Activated T-cell treated with anti-CD3 and anti-CD28 coated beads, Interleukin-2, amount 50 U/mL, for 4 hours (primary cell): Measurements from ENCODE around the gene CD300H. TPM values are rescaled to one million over a fixed set of nuclear protein-coding genes. Genes with fewer than 3 reads are reported as not detected.

Experiments
- ATAC-seq, 2 donors: fragments of 200-7000 bp; cut with Tn5 transposase; one replicate each; pipeline ENCODE4 v1.10.0; 2021
- DNase-seq: peaks from one replicate; pipeline ENCODE4 v3.0.0-alpha.2; 2020
- H3K27me3 Mint-ChIP-seq: one replicate; pipeline ENCODE4 v1.8.0; 2021; ENCODE audit warnings: low read depth, mixed read lengths
- H3K36me3 Mint-ChIP-seq: one replicate; pipeline ENCODE4 v1.8.0; 2022; ENCODE audit warnings: mixed read lengths; ENCODE audit not compliant: insufficient read depth
- H3K4me1 Mint-ChIP-seq: one replicate; pipeline ENCODE4 v1.8.0; 2021; ENCODE audit warnings: low read depth, mixed read lengths
- H3K4me3 Mint-ChIP-seq: one replicate; pipeline ENCODE4 v1.8.0; 2021; ENCODE audit warnings: mild to moderate bottlenecking, moderate library complexity, mixed read lengths
- H3K9me3 Mint-ChIP-seq: one replicate; pipeline ENCODE4 v1.8.0; 2021; ENCODE audit warnings: mixed read lengths
- total RNA-seq, 3 donors: library from RNA; stranded (reverse); gene quantifications; one replicate each; pipeline ENCODE4 v1.2.1, GENCODE V29; 2021

The CD300H gene
- total RNA-seq, result not detected

- no peaks in the 10 kb centered on the region for H3K4me1 Mint-ChIP-seq
- no peak for DNase-seq
- ATAC-seq, result no peak
- H3K9me3 Mint-ChIP-seq, result no peaks in the 10 kb centered on the region
- H3K4me3 Mint-ChIP-seq, result no peak within 1 kb of the TSS
- H3K27me3 Mint-ChIP-seq, result peaks cover 52% of the 10 kb centered on the region
- no peaks in the 10 kb centered on the region for H3K36me3 Mint-ChIP-seq
Measured at GRCh38 chr17:74567397-74567796, at the start of gene CD300H. CD300H (minus strand) TSS chr17:74567509.

- Mint-ChIP-seq H3K4me3 (no peak overlapping the region), H3K36me3 (no peaks in the 10 kb centered on the region), H3K9me3 (no peaks in the 10 kb centered on the region), H3K27me3 (peaks cover 54% of the 10 kb centered on the region), H3K4me1 (peaks cover 2% of the 10 kb centered on the region)
- ATAC-seq (no peak), DNase-seq (no peak)
Measured at GRCh38 chr17:74616696-74617095, 49.4 kb upstream of the CD300H start.

GRCh38 chr17:74612046-74612445 lies 44.7 kb upstream of the CD300H start:
- ATAC-seq (no peak), DNase-seq (no peak)
- H3K4me1 Mint-ChIP-seq, result peaks cover 2% of the 10 kb centered on the region
- H3K9me3 Mint-ChIP-seq, result peaks cover 3% of the 10 kb centered on the region
- H3K36me3 Mint-ChIP-seq, result no peaks in the 10 kb centered on the region
- H3K4me3 Mint-ChIP-seq, result no peak overlapping the region
- peaks cover 42% of the 10 kb centered on the region for H3K27me3 Mint-ChIP-seq

GRCh38 chr17:74610108-74610507 lies 42.8 kb upstream of the CD300H start:
- Mint-ChIP-seq H3K36me3 (no peaks in the 10 kb centered on the region), H3K4me1 (peaks cover 2% of the 10 kb centered on the region), H3K9me3 (peaks cover 3% of the 10 kb centered on the region), H3K4me3 (no peak overlapping the region), H3K27me3 (peaks cover 31% of the 10 kb centered on the region)
- DNase-seq, result no peak
- no peak for ATAC-seq

GRCh38 chr17:74608511-74608910 lies 41.2 kb upstream of the CD300H start:
- H3K4me1 Mint-ChIP-seq, result peaks cover 5% of the 10 kb centered on the region
- peaks cover 23% of the 10 kb centered on the region for H3K27me3 Mint-ChIP-seq
- no peak for ATAC-seq
- H3K4me3 Mint-ChIP-seq, result no peak overlapping the region
- peaks cover 3% of the 10 kb centered on the region for H3K9me3 Mint-ChIP-seq
- no peak for DNase-seq
- no peaks in the 10 kb centered on the region for H3K36me3 Mint-ChIP-seq

GRCh38 chr17:74607221-74607620 lies 39.9 kb upstream of the CD300H start:
- H3K9me3 Mint-ChIP-seq, result peaks cover 3% of the 10 kb centered on the region
- no peak for ATAC-seq

GRCh38 chr17:74606050-74606449 lies 38.7 kb upstream of the CD300H start:
- Mint-ChIP-seq H3K27me3 (peaks cover 22% of the 10 kb centered on the region), H3K4me3 (no peak overlapping the region), H3K4me1 (peaks cover 16% of the 10 kb centered on the region), H3K9me3 (peaks cover 3% of the 10 kb centered on the region), H3K36me3 (no peaks in the 10 kb centered on the region)
- ATAC-seq (no peak), DNase-seq (no peak)

More at GRCh38 chr17:74607221-74607620, 39.9 kb upstream of the CD300H start:
- no peak for DNase-seq
- Mint-ChIP-seq H3K4me1 (peaks cover 10% of the 10 kb centered on the region), H3K4me3 (no peak overlapping the region), H3K27me3 (peaks cover 20% of the 10 kb centered on the region), H3K36me3 (no peaks in the 10 kb centered on the region)

- no peaks in the 10 kb centered on the region for H3K36me3 Mint-ChIP-seq
Measured at GRCh38 chr17:74605361-74605760, 38.1 kb upstream of the CD300H start.

GRCh38 chr17:74604761-74605160 lies 37.5 kb upstream of the CD300H start:
- Mint-ChIP-seq H3K4me3 (no peak overlapping the region), H3K4me1 (peaks cover 17% of the 10 kb centered on the region), H3K9me3 (peaks cover 3% of the 10 kb centered on the region), H3K36me3 (no peaks in the 10 kb centered on the region), H3K27me3 (peaks cover 32% of the 10 kb centered on the region)
- no peak for ATAC-seq
- no peak for DNase-seq

More at GRCh38 chr17:74605361-74605760, 38.1 kb upstream of the CD300H start:
- ATAC-seq (no peak), DNase-seq (no peak)
- H3K9me3 Mint-ChIP-seq, result peaks cover 3% of the 10 kb centered on the region
- peaks cover 27% of the 10 kb centered on the region for H3K27me3 Mint-ChIP-seq
- peaks cover 16% of the 10 kb centered on the region for H3K4me1 Mint-ChIP-seq
- no peak overlapping the region for H3K4me3 Mint-ChIP-seq

- no peak overlapping the region for H3K4me3 Mint-ChIP-seq
- DNase-seq (no peak), ATAC-seq (no peak)
- peaks cover 3% of the 10 kb centered on the region for H3K9me3 Mint-ChIP-seq
- no peaks in the 10 kb centered on the region for H3K36me3 Mint-ChIP-seq
- H3K27me3 Mint-ChIP-seq, result peaks cover 36% of the 10 kb centered on the region
- H3K4me1 Mint-ChIP-seq, result peaks cover 21% of the 10 kb centered on the region
Measured at GRCh38 chr17:74604200-74604599, 36.9 kb upstream of the CD300H start.

- no peak for DNase-seq
- Mint-ChIP-seq H3K36me3 (no peaks in the 10 kb centered on the region), H3K4me3 (no peak overlapping the region), H3K9me3 (peaks cover 3% of the 10 kb centered on the region), H3K27me3 (peaks cover 36% of the 10 kb centered on the region), H3K4me1 (peaks cover 24% of the 10 kb centered on the region)
- ATAC-seq, result no peak
Measured at GRCh38 chr17:74603746-74604145, 36.4 kb upstream of the CD300H start.

- DNase-seq (no peak), ATAC-seq (no peak)
- Mint-ChIP-seq H3K4me3 (no peak overlapping the region), H3K4me1 (peaks cover 28% of the 10 kb centered on the region), H3K36me3 (no peaks in the 10 kb centered on the region), H3K9me3 (peaks cover 3% of the 10 kb centered on the region), H3K27me3 (peaks cover 35% of the 10 kb centered on the region)
Measured at GRCh38 chr17:74603037-74603635, 35.8 kb upstream of the CD300H start.

GRCh38 chr17:74601944-74602572 lies 34.7 kb upstream of the CD300H start:
- no peak overlapping the region for H3K4me3 Mint-ChIP-seq
- peaks cover 29% of the 10 kb centered on the region for H3K27me3 Mint-ChIP-seq
- H3K9me3 Mint-ChIP-seq, result no peaks in the 10 kb centered on the region
- H3K36me3 Mint-ChIP-seq, result no peaks in the 10 kb centered on the region
- H3K4me1 Mint-ChIP-seq, result peaks cover 28% of the 10 kb centered on the region
- no peak for DNase-seq
- ATAC-seq, result no peak

GRCh38 chr17:74599448-74599939 lies 32.2 kb upstream of the CD300H start:
- ATAC-seq (no peak), DNase-seq (no peak)
- peaks cover 22% of the 10 kb centered on the region for H3K27me3 Mint-ChIP-seq
- peaks cover 28% of the 10 kb centered on the region for H3K4me1 Mint-ChIP-seq
- H3K36me3 Mint-ChIP-seq, result no peaks in the 10 kb centered on the region
- no peaks in the 10 kb centered on the region for H3K9me3 Mint-ChIP-seq
- no peak overlapping the region for H3K4me3 Mint-ChIP-seq

- peaks cover 28% of the 10 kb centered on the region for H3K4me1 Mint-ChIP-seq
- no peak overlapping the region for H3K4me3 Mint-ChIP-seq
- H3K9me3 Mint-ChIP-seq, result no peaks in the 10 kb centered on the region
- ATAC-seq (no peak), DNase-seq (no peak)
- no peaks in the 10 kb centered on the region for H3K36me3 Mint-ChIP-seq
- H3K27me3 Mint-ChIP-seq, result peaks cover 22% of the 10 kb centered on the region
Measured at GRCh38 chr17:74599023-74599399, 31.7 kb upstream of the CD300H start.
